Adrenal gland (tissue), 12 donors: ENCODE measurements around the gene CCDC78. TPM values are rescaled to one million over a fixed set of nuclear protein-coding genes. Genes with fewer than 3 reads are reported as not detected.
A peak's percentile ranks its signal among the peaks of the same experiment; 100 is the strongest.

Source experiments
- DNase-seq, 7 donors: peaks; one replicate each; pipeline ENCODE4 v3.0.0-alpha.2; 2019 to 2020
- H3K27ac ChIP-seq, 5 donors: fragments of 200-600 bp; sonication (generic) in 4 of 5; 1 replicate in 3 of 5; 2 replicates in 2 of 5; pipeline versions ENCODE4 v1.5.1 to v1.8.0; 2016 to 2020; ENCODE audit warnings: mild to moderate bottlenecking in 1 of 5
- H3K27me3 ChIP-seq: fragments of 200-600 bp; 2 replicates; pipeline ENCODE4 v1.8.0; 2021
- H3K36me3 ChIP-seq, 2 donors: fragments of 200-600 bp; replicated peaks in 1 of 2; 1 replicate in 1 of 2; 2 replicates in 1 of 2; pipeline versions ENCODE4 v1.5.1 to v1.8.0; 2018 to 2022
- H3K4me1 ChIP-seq, 2 donors: fragments of 200-600 bp; replicated peaks in 1 of 2; 1 replicate in 1 of 2; 2 replicates in 1 of 2; pipeline versions ENCODE4 v1.5.1 to v1.8.0; 2018 to 2021
- H3K4me3 ChIP-seq, 4 donors: fragments of 200-600 bp; sonication (generic) in 3 of 4; one replicate each; pipeline ENCODE4 v1.5.1; 2016 to 2018
- H3K9me3 ChIP-seq, 3 donors: fragments of 200-600 bp; sonication (generic) in 1 of 3; replicated peaks in 1 of 3; 1 replicate in 2 of 3; 2 replicates in 1 of 3; pipeline versions ENCODE4 v1.5.1 to v1.8.0; 2016 to 2021
- CTCF ChIP-seq, 6 experiments: fragments of 450-650 bp in 4 of 6; fragments of 200-600 bp in 2 of 6; sonication (generic) in 1 of 6; IDR thresholded peaks; 1 replicate in 5 of 6; 2 replicates in 1 of 6; pipeline versions ENCODE4 v1.5.1 to v1.8.0; 2016 to 2021; ENCODE audit warnings: antibody characterized with exemption in 6 of 6, mild to moderate bottlenecking in 2 of 6, moderate library complexity in 1 of 6
- POLR2A ChIP-seq, 2 donors: fragments of 450-650 bp; IDR thresholded peaks; one replicate each; pipeline ENCODE4 v1.6.1; 2017; ENCODE audit warnings: antibody characterized with exemption in 2 of 2, mild to moderate bottlenecking in 2 of 2, moderate library complexity in 1 of 2
- WGBS, 4 donors: extraction: QIAGEN DNeasy Blood & Tissue Kit in 2 of 4; methylation state at CpG; one replicate each; pipeline versions ENCODE4 v1.1.5 to v1.1.7; 2013 to 2017; 5-methylcytosine and 5-hydroxymethylcytosine counted together
- intact Hi-C, 2 donors: fragments of 100-400 bp; cut with DNase I; formaldehyde crosslinking; loops; one replicate each; pipeline versions ENCODE4 v1.14.1 to v1.15.0; 2022 to 2023
- polyA plus RNA-seq, 3 donors: library from polyadenylated mRNA; stranded (reverse); fragments of 200-250 nt in 2 of 3; fragments of 350-450 nt in 1 of 3; fragmentation: Illumina TruSeq in 1 of 3; extraction: RNeasy Lipid Tissue Mini Kit (QIAGEN cat#74804) in 1 of 3; gene quantifications; one replicate each; pipeline ENCODE4 v1.2.3, GENCODE V29; 2013 to 2014
- total RNA-seq, 9 donors: library from RNA; depleted of rRNA in 4 of 9; stranded (reverse); fragments of >200 nt in 4 of 9; fragments of 120-200 nt in 1 of 9; fragmentation: NEBNext Ultra II Directional in 1 of 9; extraction: Animal tissue kit (Norgen Biotek cat#: 25700) in 1 of 9; gene quantifications; one replicate each; pipeline versions ENCODE4 v1.1.0 to v1.2.4, GENCODE V29; 2013 to 2023
- donor health status: healthy with polysubstance abuse.
- donor health status: Bipolar disorder and iron deficiency.
- donor health status: DM: yes; HTN: yes; CAD: no.
- donor health status: DM: no; HTN: no; CAD: no.
- donor health status: DM: no; HTN: no; CAD: no.
- donor health status: DM: yes; HTN: yes; CAD: no.

CCDC78 gene
- total and polyA plus RNA-seq, 12 donors = 0.17 to 49.9 (median 0.85) TPM; not detected in 2

- H3K36me3 ChIP-seq = no peaks in the 10 kb centered on the region
- H3K4me3 ChIP-seq = no peak overlapping the region
- H3K9me3 ChIP-seq = no peaks in the 10 kb centered on the region
- TF ChIP-seq POLR2A (IDR thresholded peaks at IDR 0.05) (no peak), CTCF (IDR thresholded peaks at IDR 0.05) (peak; percentile 76 to 97 (median 90))
- peak overlapping the region in 1 of 5 donors; percentile 60 for H3K27ac ChIP-seq
- 9 to 24% (median 10%) methylated on average over 12 to 25 of the region's 25 CpGs for WGBS, 4 donors
- peak; percentile 73 to 90 (median 81) for DNase-seq
- peaks cover 16 to 22% of the 10 kb centered on the region in 2 donors for H3K4me1 ChIP-seq
- H3K27me3 ChIP-seq = peaks cover 15% of the 10 kb centered on the region
- intact Hi-C loops = loop anchor here (5.0 to 10.0 kb wide), 3 partner anchors 76 to 346 kb away; partner anchors contain the start of genes CHTF18 (in 1 of the 2) and RPUSD1 (in 1 of the 2)
These were observed 14.5 kb downstream of the CCDC78 start for GRCh38 chr16:711548-712320.

- WGBS, 4 donors = 55 to 70% (median 63%) methylated on average over 4 to 12 of the region's 12 CpGs
These were observed 15.2 kb downstream of the CCDC78 start for GRCh38 chr16:711084-711483.

GRCh38 chr16:710500-711075 lies 15.7 kb downstream of the CCDC78 start:
- no peak for DNase-seq
- 22 to 60% (median 58%) methylated on average over 6 to 21 of the region's 21 CpGs for WGBS, 4 donors
- no peak overlapping the region for H3K4me3 ChIP-seq
- H3K27ac ChIP-seq = peak overlapping the region in 1 of 5 donors; percentile 60
- intact Hi-C loops = loop anchor here (5.0 to 10.0 kb wide), 3 partner anchors 77 to 347 kb away; partner anchors contain the start of genes CHTF18 (in 1 of the 2) and RPUSD1 (in 1 of the 2)
- H3K4me1 ChIP-seq = peaks cover 6 to 11% of the 10 kb centered on the region in 2 donors
- peaks cover 17% of the 10 kb centered on the region for H3K27me3 ChIP-seq
- no peaks in the 10 kb centered on the region for H3K9me3 ChIP-seq
- no peaks in the 10 kb centered on the region for H3K36me3 ChIP-seq
- no peak for TF ChIP-seq POLR2A (IDR thresholded peaks at IDR 0.05)
- TF ChIP-seq CTCF (IDR thresholded peaks at IDR 0.05) = no peak

More at GRCh38 chr16:711084-711483, 15.2 kb downstream of the CCDC78 start:
- H3K36me3 ChIP-seq = no peaks in the 10 kb centered on the region
- H3K9me3 ChIP-seq = no peaks in the 10 kb centered on the region
- no peak for DNase-seq
- peaks cover 11 to 15% of the 10 kb centered on the region in 2 donors for H3K4me1 ChIP-seq
- peak overlapping the region in 1 of 5 donors; percentile 60 for H3K27ac ChIP-seq
- intact Hi-C loops = loop anchor here (5.0 to 10.0 kb wide), 3 partner anchors 76 to 346 kb away; partner anchors contain the start of genes CHTF18 (in 1 of the 2) and RPUSD1 (in 1 of the 2)
- peaks cover 16% of the 10 kb centered on the region for H3K27me3 ChIP-seq
- no peak overlapping the region for H3K4me3 ChIP-seq
- TF ChIP-seq CTCF (IDR thresholded peaks at IDR 0.05) = no peak
- no peak for TF ChIP-seq POLR2A (IDR thresholded peaks at IDR 0.05)
